SK-N-MC (cell line): ENCODE measurements around the gene ABI3BP.

ENCODE experiments used
- EZH2 ChIP-seq: fragments of 200-600 bp; sonication (generic); IDR thresholded peaks from one replicate; pipeline ENCODE4 v1.6.1; 2017; ENCODE audit warnings: antibody characterized with exemption
- POLR2AphosphoS5 ChIP-seq: IDR thresholded peaks from 2 replicates; pipeline ENCODE4 v1.6.1; 2012; ENCODE audit warnings: mild to moderate bottlenecking, low read depth, low read length, borderline replicate concordance

DNA sequence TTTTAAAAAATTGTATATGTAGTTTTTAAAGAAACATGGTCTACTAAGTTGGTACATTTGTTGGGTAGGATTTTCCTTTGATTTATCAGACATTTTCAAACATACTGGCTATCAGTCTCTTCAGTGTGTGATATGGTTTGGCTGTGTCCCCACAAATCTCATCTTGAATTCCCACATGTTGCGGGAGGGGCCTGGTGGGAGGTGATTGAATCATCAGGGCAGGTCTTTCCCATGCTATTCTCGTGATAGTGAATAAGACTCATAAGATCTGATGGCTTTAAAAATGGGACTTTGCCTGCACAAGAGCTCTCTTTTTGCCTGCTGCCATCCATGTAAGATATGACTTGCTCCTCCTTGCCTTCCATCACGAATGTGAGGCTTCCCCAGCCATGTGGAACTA is 121.9 kb downstream of the ABI3BP start:
- TF ChIP-seq EZH2 (no peak), POLR2AphosphoS5 (no peak)
